Smooth muscle cell (in vitro differentiated cells): ENCODE data around the gene BAIAP2. TPM values are rescaled to one million over a fixed set of nuclear protein-coding genes. Genes with fewer than 3 reads are reported as not detected.

ENCODE experiments used
- DNase-seq: peaks from one replicate; lab custom pipeline; 2025; ENCODE audit not compliant: unreplicated experiment; lab: John Stamatoyannopoulos, UW
- H2AFZ ChIP-seq: fragments of 200-600 bp; sonication (generic); 2 replicates; pipeline ENCODE4 v1.6.0; 2016; ENCODE audit warnings: antibody characterized with exemption, low read depth, mild to moderate bottlenecking
- H3F3A ChIP-seq: fragments of 200-600 bp; sonication (generic); 2 replicates; pipeline ENCODE4 v1.6.0; 2017; ENCODE audit warnings: antibody characterized with exemption, low read depth
- H3K27ac ChIP-seq: fragments of 200-600 bp; sonication (generic); 2 replicates; pipeline ENCODE4 v1.5.1; 2016; ENCODE audit warnings: low read depth, mild to moderate bottlenecking
- H3K27me3 ChIP-seq: fragments of 200-600 bp; sonication (generic); 2 replicates; pipeline ENCODE4 v1.6.1; 2016; ENCODE audit warnings: low read depth, mild to moderate bottlenecking
- H3K36me3 ChIP-seq: fragments of 200-600 bp; sonication (generic); 2 replicates; pipeline ENCODE4 v1.5.1; 2016; ENCODE audit warnings: low read depth
- H3K4me1 ChIP-seq: fragments of 200-600 bp; sonication (generic); 2 replicates; pipeline ENCODE4 v1.5.1; 2016; ENCODE audit warnings: low read depth
- H3K4me2 ChIP-seq: fragments of 200-600 bp; sonication (generic); 2 replicates; pipeline ENCODE4 v1.6.0; 2016; ENCODE audit warnings: mild to moderate bottlenecking
- H3K4me3 ChIP-seq: fragments of 200-600 bp; sonication (generic); 2 replicates; pipeline ENCODE4 v1.5.1; 2016; ENCODE audit warnings: mild to moderate bottlenecking
- H3K79me2 ChIP-seq: fragments of 200-600 bp; sonication (generic); 2 replicates; pipeline ENCODE4 v1.6.0; 2016; ENCODE audit warnings: low read depth, mild to moderate bottlenecking
- H3K9ac ChIP-seq: fragments of 200-600 bp; sonication (generic); 2 replicates; pipeline ENCODE4 v1.6.0; 2016; ENCODE audit warnings: low read depth
- H3K9me3 ChIP-seq: fragments of 200-600 bp; sonication (generic); replicated peaks from 2 replicates; pipeline ENCODE4 v1.5.1; 2016; ENCODE audit warnings: low read depth
- H4K20me1 ChIP-seq: fragments of 200-600 bp; sonication (generic); 2 replicates; pipeline ENCODE4 v1.6.0; 2016; ENCODE audit warnings: low read depth
- CTCF ChIP-seq: fragments of 200-600 bp; sonication (generic); IDR thresholded peaks from 2 replicates; pipeline ENCODE4 v1.5.1; 2017; ENCODE audit warnings: borderline replicate concordance, mild to moderate bottlenecking, antibody characterized with exemption; ENCODE audit not compliant: insufficient read depth, poor library complexity, severe bottlenecking
- WGBS: methylation state at CpG from one replicate; pipeline ENCODE4 v1.1.7; 2016; ENCODE audit warnings: low lambda C conversion rate; 5-methylcytosine and 5-hydroxymethylcytosine counted together
- polyA plus RNA-seq: library from polyadenylated mRNA; unstranded; fragments of >200 nt; fragmentation: Nextera tagmentation; extraction: Ambion mirVana; gene quantifications from 2 replicates; pipeline ENCODE4 v1.2.1, GENCODE V29; 2016
- total RNA-seq: library from RNA; depleted of rRNA; stranded (reverse); fragments of >200 nt; gene quantifications from 2 replicates; pipeline ENCODE4 v1.2.3, GENCODE V29; 2014

The BAIAP2 gene
- total and polyA plus RNA-seq, 2 experiments from 2014 or later: 26.6 to 41.9 TPM

DNA sequence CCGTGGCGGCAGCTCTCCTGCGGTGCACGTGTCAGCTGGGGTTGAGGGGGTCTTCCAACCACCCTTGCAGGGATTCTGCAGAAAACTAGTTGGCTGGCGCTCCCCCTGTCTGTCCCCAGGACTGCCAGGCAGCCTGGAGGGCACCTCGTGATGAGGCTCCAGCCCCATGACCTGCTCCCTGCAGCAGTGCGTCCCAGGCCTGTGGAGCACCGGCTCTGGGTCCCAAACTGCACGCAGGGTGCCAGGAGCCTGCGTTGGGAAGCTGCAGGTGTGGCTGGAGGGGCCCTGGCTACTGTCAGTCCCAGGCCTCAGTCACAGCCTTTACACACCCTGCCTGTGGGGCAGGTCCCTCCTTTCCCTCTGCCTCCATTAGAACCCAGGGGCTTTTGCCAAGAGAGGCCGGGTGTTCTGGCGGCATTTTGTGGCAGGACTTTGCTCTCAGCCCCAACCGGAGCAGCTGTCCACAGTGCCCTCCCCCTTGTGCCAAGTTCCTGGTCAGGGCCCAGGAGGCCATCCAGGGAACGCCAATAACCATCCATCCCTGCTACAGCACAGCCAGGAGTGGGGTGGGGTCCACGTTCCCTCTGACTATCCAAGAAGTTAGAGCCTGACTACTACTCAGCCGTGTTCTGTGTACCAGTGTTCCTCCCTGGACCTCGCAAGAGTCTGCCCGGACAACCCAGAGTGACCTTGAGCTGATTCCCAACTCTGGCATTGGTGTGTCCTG lies 34.2 kb upstream of the BAIAP2 start:
- no peak overlapping the region for H3K4me3 ChIP-seq
- DNase-seq: no peak
- no peak for TF ChIP-seq CTCF
- no peaks in the 10 kb centered on the region for H3K9me3 ChIP-seq
- H3K4me1 ChIP-seq: peaks cover 8% of the 10 kb centered on the region
- no peaks in the 10 kb centered on the region for H3F3A ChIP-seq
- H3K36me3 ChIP-seq: no peaks in the 10 kb centered on the region
- no peak overlapping the region for H3K4me2 ChIP-seq
- no peaks in the 10 kb centered on the region for H3K79me2 ChIP-seq
- no peaks in the 10 kb centered on the region for H4K20me1 ChIP-seq
- H2AFZ ChIP-seq: no peak overlapping the region
- WGBS: 90% methylated on average over 18 of the region's 18 CpGs
- H3K27ac ChIP-seq: no peak overlapping the region
- no peak overlapping the region for H3K9ac ChIP-seq
- H3K27me3 ChIP-seq: peaks cover 23% of the 10 kb centered on the region

DNA sequence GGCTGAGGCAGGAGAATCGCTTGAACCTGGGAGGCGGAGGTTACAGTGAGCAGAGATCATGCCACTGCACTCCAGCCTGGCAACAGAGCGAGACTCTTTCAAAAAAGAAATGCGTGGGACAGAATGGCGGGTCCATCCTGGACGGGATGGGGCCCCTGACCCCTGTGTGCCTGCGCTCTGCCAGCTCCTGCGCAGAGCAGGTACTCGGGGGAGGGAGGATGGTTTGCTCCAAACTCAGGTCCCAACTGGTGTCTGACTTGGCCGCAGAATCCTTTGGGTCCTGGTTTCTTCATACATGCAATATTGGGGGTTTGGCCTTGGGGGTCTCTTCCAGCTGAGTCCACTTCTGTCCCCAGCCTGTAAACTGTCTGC lies 33.0 kb upstream of the BAIAP2 start:
- 92% methylated on average over 10 of the region's 10 CpGs for WGBS
- Histone ChIP-seq H3F3A (no peaks in the 10 kb centered on the region), H3K4me1 (peaks cover 8% of the 10 kb centered on the region), H3K27ac (no peak overlapping the region), H3K36me3 (no peaks in the 10 kb centered on the region), H3K27me3 (peaks cover 34% of the 10 kb centered on the region), H3K79me2 (no peaks in the 10 kb centered on the region), H2AFZ (no peak overlapping the region), H3K4me2 (no peak overlapping the region), H3K4me3 (no peak overlapping the region), H4K20me1 (no peaks in the 10 kb centered on the region), H3K9ac (no peak overlapping the region), H3K9me3 (no peaks in the 10 kb centered on the region)
- DNase-seq: no peak
- no peak for TF ChIP-seq CTCF

DNA sequence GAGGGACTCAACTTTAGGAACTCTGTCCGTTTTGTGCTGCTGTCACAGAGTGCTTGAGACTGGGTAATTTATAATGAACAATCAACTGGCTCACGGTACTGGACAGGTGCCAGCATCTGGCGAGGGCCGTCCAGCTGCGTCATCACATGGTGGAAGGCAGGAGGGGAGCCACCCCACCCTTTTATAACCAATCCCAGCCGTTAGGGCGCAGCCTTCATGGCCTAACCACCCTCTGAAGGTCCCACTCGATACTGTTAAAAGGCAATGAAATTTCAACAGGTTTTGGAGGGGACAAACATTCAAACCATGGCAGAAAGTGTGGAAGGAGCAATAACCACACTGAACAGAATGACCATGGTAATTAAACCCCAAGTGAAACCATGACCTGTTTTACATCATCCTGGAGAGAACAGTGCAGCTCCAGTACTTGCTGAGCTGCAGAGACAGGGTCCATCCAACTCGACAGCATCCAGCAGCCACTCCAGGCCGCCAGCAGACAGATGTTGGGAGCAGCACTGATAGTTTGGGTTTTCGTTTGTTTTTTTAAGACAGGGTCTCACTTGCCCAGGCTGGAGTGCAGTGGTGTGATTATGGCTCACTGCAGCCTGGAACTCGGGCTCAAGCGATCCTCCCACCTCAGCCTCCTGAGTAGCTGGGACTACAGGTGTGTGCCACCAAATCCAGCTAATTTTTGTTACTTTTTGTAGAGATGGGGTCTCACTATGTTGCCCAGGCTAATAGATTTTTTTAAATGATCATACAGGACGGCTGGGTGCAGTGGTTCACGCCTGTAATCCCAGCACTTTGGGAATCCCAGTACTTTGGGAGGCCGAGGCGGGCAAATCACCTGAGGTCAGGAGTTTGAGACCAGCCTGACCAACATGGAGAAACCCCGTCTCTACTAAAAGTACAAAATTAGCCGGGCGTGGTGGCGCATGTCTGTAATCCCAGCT lies 32.3 kb upstream of the BAIAP2 start:
- no peak overlapping the region for H2AFZ ChIP-seq
- no peak overlapping the region for H3K4me2 ChIP-seq
- no peak overlapping the region for H3K9ac ChIP-seq
- no peaks in the 10 kb centered on the region for H4K20me1 ChIP-seq
- peaks cover 8% of the 10 kb centered on the region for H3K4me1 ChIP-seq
- H3K36me3 ChIP-seq: no peaks in the 10 kb centered on the region
- no peak for TF ChIP-seq CTCF
- H3K9me3 ChIP-seq: no peaks in the 10 kb centered on the region
- H3K4me3 ChIP-seq: no peak overlapping the region
- H3K79me2 ChIP-seq: no peaks in the 10 kb centered on the region
- WGBS: 80% methylated on average over 21 of the region's 21 CpGs
- H3K27ac ChIP-seq: no peak overlapping the region
- H3K27me3 ChIP-seq: peaks cover 37% of the 10 kb centered on the region
- H3F3A ChIP-seq: no peaks in the 10 kb centered on the region
- DNase-seq: no peak
